ENCODE measurements around the gene ABCF2. TPM values are rescaled to one million over a fixed set of nuclear protein-coding genes. Genes with fewer than 3 reads are reported as not detected.

ABCF2 gene
- total RNA-seq, 1 donor from 2014 or later, result 31.3 TPM

DNA sequence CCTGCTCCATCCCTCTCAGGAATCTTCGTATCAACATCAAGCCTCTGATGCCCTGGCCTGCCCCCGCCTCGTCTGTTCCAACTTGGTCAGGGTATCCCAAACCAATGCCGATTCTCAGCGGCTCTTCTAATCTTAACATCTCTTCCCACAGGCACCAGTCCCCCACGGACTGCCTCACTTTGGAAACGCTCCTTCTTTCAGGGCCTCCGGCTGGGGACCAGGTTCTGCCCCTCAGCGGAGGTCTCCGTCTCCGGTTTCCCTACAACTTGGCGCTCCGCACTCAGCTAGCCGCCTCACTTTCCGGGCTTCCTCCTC lies 488 bp downstream of the ABCF2 start:
- H3K4me3 ChIP-seq, result peak overlapping the region; percentile 94
- Mint-ChIP-seq H3K36me3 (peaks cover 11% of the 10 kb centered on the region), H3K4me3 (peak overlapping the region; percentile 93), H3K9me3 (no peaks in the 10 kb centered on the region), H3K4me1 (peaks cover 37% of the 10 kb centered on the region), H3K27ac (peak overlapping the region; percentile 51), H3K27me3 (ENCODE audit: insufficient read depth, low read depth) (peaks cover 8% of the 10 kb centered on the region)
- no peaks in the 10 kb centered on the region for H3K9me3 ChIP-seq (ENCODE audit: low read depth)
- peaks cover 21% of the 10 kb centered on the region for H3K4me1 ChIP-seq
- TF ChIP-seq EZH2phosphoT487 (IDR thresholded peaks at IDR 0.05) (no peak), EZH2 (IDR thresholded peaks at IDR 0.05) (no peak)
- TF ChIP-seq, protein P1, sequence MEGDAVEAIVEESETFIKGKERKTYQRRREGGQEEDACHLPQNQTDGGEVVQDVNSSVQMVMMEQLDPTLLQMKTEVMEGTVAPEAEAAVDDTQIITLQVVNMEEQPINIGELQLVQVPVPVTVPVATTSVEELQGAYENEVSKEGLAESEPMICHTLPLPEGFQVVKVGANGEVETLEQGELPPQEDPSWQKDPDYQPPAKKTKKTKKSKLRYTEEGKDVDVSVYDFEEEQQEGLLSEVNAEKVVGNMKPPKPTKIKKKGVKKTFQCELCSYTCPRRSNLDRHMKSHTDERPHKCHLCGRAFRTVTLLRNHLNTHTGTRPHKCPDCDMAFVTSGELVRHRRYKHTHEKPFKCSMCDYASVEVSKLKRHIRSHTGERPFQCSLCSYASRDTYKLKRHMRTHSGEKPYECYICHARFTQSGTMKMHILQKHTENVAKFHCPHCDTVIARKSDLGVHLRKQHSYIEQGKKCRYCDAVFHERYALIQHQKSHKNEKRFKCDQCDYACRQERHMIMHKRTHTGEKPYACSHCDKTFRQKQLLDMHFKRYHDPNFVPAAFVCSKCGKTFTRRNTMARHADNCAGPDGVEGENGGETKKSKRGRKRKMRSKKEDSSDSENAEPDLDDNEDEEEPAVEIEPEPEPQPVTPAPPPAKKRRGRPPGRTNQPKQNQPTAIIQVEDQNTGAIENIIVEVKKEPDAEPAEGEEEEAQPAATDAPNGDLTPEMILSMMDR (IDR thresholded peaks at IDR 0.05), result no peak
- H3K27ac ChIP-seq, result no peak overlapping the region
- no peak for DNase-seq (ENCODE audit: low spot score)
- peaks cover 19% of the 10 kb centered on the region for H3K79me2 ChIP-seq (ENCODE audit: low read depth)
- peak overlapping the region; percentile 92 for H3K4me2 ChIP-seq
- H4K20me1 ChIP-seq (ENCODE audit: low read depth), result peaks cover 15% of the 10 kb centered on the region
- H3F3A ChIP-seq (ENCODE audit: low read depth), result peaks cover 14% of the 10 kb centered on the region
- no peaks in the 10 kb centered on the region for H3K27me3 ChIP-seq
- H3K36me3 ChIP-seq, result no peaks in the 10 kb centered on the region
- peak overlapping the region; percentile 83 for H3K9ac ChIP-seq
- peak overlapping the region; percentile 17 for H2AFZ ChIP-seq (replicated peaks)

DNA sequence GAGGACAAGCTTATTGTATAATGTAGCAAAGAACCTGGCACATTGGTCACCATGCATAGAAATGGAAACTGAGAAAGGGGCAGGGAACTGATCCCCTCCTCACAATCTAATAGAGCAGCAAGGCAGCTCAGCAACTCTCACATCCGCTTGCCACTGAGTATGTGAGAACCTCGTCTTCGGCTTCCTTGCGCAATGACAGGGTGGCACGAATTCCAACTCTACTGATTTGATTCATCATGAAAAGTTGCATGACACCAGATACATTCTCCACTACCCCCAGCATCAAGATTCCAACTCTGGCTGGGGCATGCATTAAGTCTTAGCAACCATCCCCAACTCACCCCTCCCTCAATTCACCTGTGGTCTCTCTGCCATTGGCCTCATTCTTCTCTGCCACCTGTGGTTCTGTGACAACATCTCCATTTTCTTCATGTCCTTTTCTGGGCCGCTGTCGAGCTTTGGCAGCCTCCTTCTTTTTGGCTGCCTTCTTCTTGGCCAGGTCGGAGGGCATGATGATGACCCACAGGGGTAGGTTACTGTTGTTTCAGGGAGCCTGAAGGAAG lies 976 bp downstream of the ABCF2 start:
- Histone ChIP-seq H3K27me3 (no peaks in the 10 kb centered on the region), H3F3A (ENCODE audit: low read depth) (peaks cover 14% of the 10 kb centered on the region), H3K4me2 (peak overlapping the region; percentile 92), H2AFZ (replicated peaks) (no peak overlapping the region), H3K4me3 (peak overlapping the region; percentile 94), H3K79me2 (ENCODE audit: low read depth) (peaks cover 19% of the 10 kb centered on the region), H3K4me1 (peaks cover 17% of the 10 kb centered on the region), H3K36me3 (no peaks in the 10 kb centered on the region), H3K9me3 (ENCODE audit: low read depth) (no peaks in the 10 kb centered on the region), H3K27ac (no peak overlapping the region), H3K9ac (peak overlapping the region; percentile 83), H4K20me1 (ENCODE audit: low read depth) (peaks cover 15% of the 10 kb centered on the region)
- Mint-ChIP-seq H3K27ac (no peak overlapping the region), H3K27me3 (ENCODE audit: insufficient read depth, low read depth) (peaks cover 5% of the 10 kb centered on the region), H3K4me3 (peak overlapping the region; percentile 93), H3K4me1 (peaks cover 32% of the 10 kb centered on the region), H3K9me3 (no peaks in the 10 kb centered on the region), H3K36me3 (peaks cover 11% of the 10 kb centered on the region)
- DNase-seq (ENCODE audit: low spot score), result no peak
- no peak for TF ChIP-seq EZH2 (IDR thresholded peaks at IDR 0.05)

- Histone ChIP-seq H3K9me3 (ENCODE audit: low read depth) (no peaks in the 10 kb centered on the region), H3K27ac (no peak overlapping the region), H3K27me3 (no peaks in the 10 kb centered on the region), H3K4me3 (no peak overlapping the region), H3K9ac (no peak overlapping the region), H3K4me2 (no peak overlapping the region), H4K20me1 (ENCODE audit: low read depth) (peaks cover 15% of the 10 kb centered on the region), H2AFZ (replicated peaks) (no peak overlapping the region), H3K36me3 (no peaks in the 10 kb centered on the region), H3K79me2 (ENCODE audit: low read depth) (peaks cover 19% of the 10 kb centered on the region), H3F3A (ENCODE audit: low read depth) (peaks cover 14% of the 10 kb centered on the region), H3K4me1 (peaks cover 17% of the 10 kb centered on the region)
- Mint-ChIP-seq H3K36me3 (peaks cover 17% of the 10 kb centered on the region), H3K4me3 (no peak overlapping the region), H3K4me1 (peaks cover 33% of the 10 kb centered on the region), H3K27ac (no peak overlapping the region), H3K27me3 (ENCODE audit: insufficient read depth, low read depth) (peaks cover 3% of the 10 kb centered on the region), H3K9me3 (no peaks in the 10 kb centered on the region)
- TF ChIP-seq EZH2phosphoT487 (IDR thresholded peaks at IDR 0.05) (no peak), EZH2 (IDR thresholded peaks at IDR 0.05) (no peak)
- TF ChIP-seq, protein P1 (IDR thresholded peaks at IDR 0.05), result no peak
- DNase-seq (ENCODE audit: low spot score), result no peak
These were observed 3.3 kb downstream of the ABCF2 start for GRCh38 chr7:151223728-151224127.

- peaks cover 2% of the 10 kb centered on the region for H3K4me1 Mint-ChIP-seq
- TF ChIP-seq EZH2phosphoT487 (IDR thresholded peaks at IDR 0.05), result no peak
- TF ChIP-seq, protein P1 (IDR thresholded peaks at IDR 0.05), result no peak
- no peak for TF ChIP-seq EZH2 (IDR thresholded peaks at IDR 0.05)
- peaks cover 25% of the 10 kb centered on the region for H3K36me3 Mint-ChIP-seq
These were observed 8.8 kb downstream of the ABCF2 start for GRCh38 chr7:151218170-151218569.

More at GRCh38 chr7:151218170-151218569, 8.8 kb downstream of the ABCF2 start:
- Histone ChIP-seq H3K4me3 (no peak overlapping the region), H3K79me2 (ENCODE audit: low read depth) (no peaks in the 10 kb centered on the region), H3K4me2 (no peak overlapping the region), H3K27me3 (no peaks in the 10 kb centered on the region), H3K36me3 (no peaks in the 10 kb centered on the region), H4K20me1 (ENCODE audit: low read depth) (no peaks in the 10 kb centered on the region), H3K9ac (no peak overlapping the region), H3K9me3 (ENCODE audit: low read depth) (no peaks in the 10 kb centered on the region), H3F3A (ENCODE audit: low read depth) (no peaks in the 10 kb centered on the region), H3K4me1 (no peaks in the 10 kb centered on the region), H2AFZ (replicated peaks) (no peak overlapping the region), H3K27ac (no peak overlapping the region)
- DNase-seq (ENCODE audit: low spot score), result no peak
- H3K27ac Mint-ChIP-seq, result no peak overlapping the region
- no peaks in the 10 kb centered on the region for H3K9me3 Mint-ChIP-seq
- H3K4me3 Mint-ChIP-seq, result no peak overlapping the region
- peaks cover 3% of the 10 kb centered on the region for H3K27me3 Mint-ChIP-seq (ENCODE audit: insufficient read depth, low read depth)

Measured in neural progenitor cell (in vitro differentiated cells).